ENCODE data around the gene PAK1IP1. TPM values are rescaled to one million over a fixed set of nuclear protein-coding genes. Genes with fewer than 3 reads are reported as not detected.

The PAK1IP1 gene
- total RNA-seq, 1 donor from 2014 or later, result 14.6 TPM

DNA sequence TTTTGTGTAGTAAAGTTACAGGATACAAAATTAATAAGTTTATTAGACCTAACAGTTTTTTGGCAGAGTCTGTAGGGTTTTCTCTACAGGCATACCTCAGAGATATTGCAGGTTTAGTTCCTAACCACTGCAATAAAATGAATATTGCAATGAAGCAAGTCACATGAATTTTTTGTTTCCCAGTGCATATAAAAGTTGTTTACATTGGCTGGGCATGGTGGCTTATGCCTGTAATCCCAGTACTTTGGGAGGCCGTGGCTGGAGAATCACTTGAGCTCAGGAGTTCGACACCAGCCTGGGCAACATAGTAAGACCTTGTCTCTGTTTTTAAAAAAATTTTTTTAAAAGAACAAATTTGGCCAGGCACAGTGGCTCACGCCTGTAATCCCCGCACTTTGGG lies 16.3 kb upstream of the PAK1IP1 start:
- peaks cover 4% of the 10 kb centered on the region for H3K36me3 Mint-ChIP-seq (ENCODE audit: unreplicated experiment)
- TF ChIP-seq, protein P1, sequence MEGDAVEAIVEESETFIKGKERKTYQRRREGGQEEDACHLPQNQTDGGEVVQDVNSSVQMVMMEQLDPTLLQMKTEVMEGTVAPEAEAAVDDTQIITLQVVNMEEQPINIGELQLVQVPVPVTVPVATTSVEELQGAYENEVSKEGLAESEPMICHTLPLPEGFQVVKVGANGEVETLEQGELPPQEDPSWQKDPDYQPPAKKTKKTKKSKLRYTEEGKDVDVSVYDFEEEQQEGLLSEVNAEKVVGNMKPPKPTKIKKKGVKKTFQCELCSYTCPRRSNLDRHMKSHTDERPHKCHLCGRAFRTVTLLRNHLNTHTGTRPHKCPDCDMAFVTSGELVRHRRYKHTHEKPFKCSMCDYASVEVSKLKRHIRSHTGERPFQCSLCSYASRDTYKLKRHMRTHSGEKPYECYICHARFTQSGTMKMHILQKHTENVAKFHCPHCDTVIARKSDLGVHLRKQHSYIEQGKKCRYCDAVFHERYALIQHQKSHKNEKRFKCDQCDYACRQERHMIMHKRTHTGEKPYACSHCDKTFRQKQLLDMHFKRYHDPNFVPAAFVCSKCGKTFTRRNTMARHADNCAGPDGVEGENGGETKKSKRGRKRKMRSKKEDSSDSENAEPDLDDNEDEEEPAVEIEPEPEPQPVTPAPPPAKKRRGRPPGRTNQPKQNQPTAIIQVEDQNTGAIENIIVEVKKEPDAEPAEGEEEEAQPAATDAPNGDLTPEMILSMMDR (IDR thresholded peaks at IDR 0.05; ENCODE audit: partially characterized antibody, unreplicated experiment), result no peak
- no peak for DNase-seq
- H3K27ac Mint-ChIP-seq (ENCODE audit: unreplicated experiment), result no peak overlapping the region
- no peaks in the 10 kb centered on the region for H3K9me3 Mint-ChIP-seq (ENCODE audit: unreplicated experiment)
- H3K27me3 Mint-ChIP-seq (ENCODE audit: unreplicated experiment), result no peaks in the 10 kb centered on the region
- H3K4me3 Mint-ChIP-seq (ENCODE audit: unreplicated experiment), result no peak overlapping the region
- H3K4me1 Mint-ChIP-seq (ENCODE audit: low read depth, unreplicated experiment), result no peaks in the 10 kb centered on the region

DNA sequence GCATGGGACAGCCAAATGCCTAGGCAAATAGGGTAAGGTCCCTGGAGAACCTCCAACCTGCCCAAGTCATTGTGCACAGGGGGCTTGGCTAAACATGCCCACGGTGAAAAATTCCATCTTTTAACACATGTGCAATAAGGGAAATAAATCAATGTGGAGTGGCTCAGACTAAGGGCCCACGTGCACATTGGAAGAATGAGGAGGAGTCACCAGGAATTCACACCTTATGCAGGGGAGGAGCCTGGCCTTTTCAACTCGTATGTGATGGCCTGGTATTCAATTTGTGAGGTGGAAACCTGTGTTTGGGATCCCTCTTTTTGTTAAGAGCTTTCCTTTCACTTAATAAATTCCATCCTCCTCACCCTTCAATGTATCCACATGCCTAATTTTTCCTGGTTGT lies 13.0 kb upstream of the PAK1IP1 start:
- peaks cover 4% of the 10 kb centered on the region for H3K27me3 Mint-ChIP-seq (ENCODE audit: unreplicated experiment)
- H3K9me3 Mint-ChIP-seq (ENCODE audit: unreplicated experiment), result no peaks in the 10 kb centered on the region
- no peak overlapping the region for H3K4me3 Mint-ChIP-seq (ENCODE audit: unreplicated experiment)
- no peaks in the 10 kb centered on the region for H3K4me1 Mint-ChIP-seq (ENCODE audit: low read depth, unreplicated experiment)
- no peak overlapping the region for H3K27ac Mint-ChIP-seq (ENCODE audit: unreplicated experiment)
- DNase-seq, result no peak
- peaks cover 2% of the 10 kb centered on the region for H3K36me3 Mint-ChIP-seq (ENCODE audit: unreplicated experiment)
- TF ChIP-seq, protein P1 (IDR thresholded peaks at IDR 0.05; ENCODE audit: partially characterized antibody, unreplicated experiment), result no peak

DNA sequence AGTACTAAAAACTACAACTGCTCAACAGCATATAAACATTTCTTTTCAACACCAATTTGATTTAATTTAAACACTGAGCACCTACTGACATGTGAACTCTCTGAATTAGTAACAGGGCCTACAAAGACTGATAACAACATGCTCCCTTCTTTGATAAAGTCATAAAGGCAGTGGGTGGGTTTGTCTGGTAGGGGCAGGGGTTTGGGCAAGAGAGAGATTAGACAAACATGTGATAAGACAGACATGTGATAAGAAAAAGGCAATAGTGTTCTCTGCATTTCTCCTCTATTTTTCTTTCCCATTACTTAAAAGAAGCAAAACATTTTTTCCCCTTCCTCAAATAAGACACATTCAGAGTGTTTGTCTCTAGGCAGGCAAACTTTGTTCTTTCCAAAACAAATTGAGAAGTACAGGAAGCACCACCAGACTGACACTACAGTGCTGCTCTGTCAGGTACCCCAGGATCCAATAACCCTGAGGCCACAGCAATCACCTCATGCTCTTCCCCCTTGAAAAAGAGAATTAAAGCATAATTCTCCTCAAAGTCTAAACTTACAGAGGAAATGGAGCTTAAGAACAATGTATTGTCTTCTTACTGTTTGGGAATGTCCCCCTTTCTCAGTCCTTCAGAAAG lies 12.3 kb upstream of the PAK1IP1 start:
- no peak overlapping the region for H3K27ac Mint-ChIP-seq (ENCODE audit: unreplicated experiment)
- H3K36me3 Mint-ChIP-seq (ENCODE audit: unreplicated experiment), result no peaks in the 10 kb centered on the region
- H3K4me3 Mint-ChIP-seq (ENCODE audit: unreplicated experiment), result no peak overlapping the region
- no peaks in the 10 kb centered on the region for H3K9me3 Mint-ChIP-seq (ENCODE audit: unreplicated experiment)
- H3K27me3 Mint-ChIP-seq (ENCODE audit: unreplicated experiment), result peaks cover 4% of the 10 kb centered on the region
- TF ChIP-seq, protein P1 (IDR thresholded peaks at IDR 0.05; ENCODE audit: partially characterized antibody, unreplicated experiment), result no peak
- no peaks in the 10 kb centered on the region for H3K4me1 Mint-ChIP-seq (ENCODE audit: low read depth, unreplicated experiment)
- DNase-seq, result no peak

DNA sequence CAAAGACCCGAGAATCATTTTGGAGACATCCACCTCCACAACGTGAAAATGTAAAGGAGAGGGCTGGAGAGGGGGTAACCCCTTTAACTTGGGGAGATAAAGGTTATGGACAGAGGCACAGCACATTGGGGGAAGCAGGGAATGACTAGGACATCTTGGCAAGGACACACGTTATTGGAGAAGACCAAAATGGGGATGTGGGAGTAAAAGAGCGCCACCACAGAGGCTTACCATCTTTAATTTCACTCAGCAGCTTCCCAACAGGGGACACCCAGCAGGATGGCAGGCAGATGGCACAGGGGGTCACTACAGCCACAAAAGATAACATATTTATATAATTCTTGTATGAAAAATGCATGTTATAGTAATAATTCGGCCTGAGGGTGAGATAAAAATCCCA lies 10.2 kb upstream of the PAK1IP1 start:
- Mint-ChIP-seq H3K27me3 (ENCODE audit: unreplicated experiment) (peaks cover 4% of the 10 kb centered on the region), H3K4me3 (ENCODE audit: unreplicated experiment) (no peak overlapping the region), H3K4me1 (ENCODE audit: low read depth, unreplicated experiment) (peaks cover 2% of the 10 kb centered on the region), H3K36me3 (ENCODE audit: unreplicated experiment) (no peaks in the 10 kb centered on the region), H3K27ac (ENCODE audit: unreplicated experiment) (no peak overlapping the region), H3K9me3 (ENCODE audit: unreplicated experiment) (no peaks in the 10 kb centered on the region)
- DNase-seq, result no peak
- TF ChIP-seq, protein P1 (IDR thresholded peaks at IDR 0.05; ENCODE audit: partially characterized antibody, unreplicated experiment), result no peak

DNA sequence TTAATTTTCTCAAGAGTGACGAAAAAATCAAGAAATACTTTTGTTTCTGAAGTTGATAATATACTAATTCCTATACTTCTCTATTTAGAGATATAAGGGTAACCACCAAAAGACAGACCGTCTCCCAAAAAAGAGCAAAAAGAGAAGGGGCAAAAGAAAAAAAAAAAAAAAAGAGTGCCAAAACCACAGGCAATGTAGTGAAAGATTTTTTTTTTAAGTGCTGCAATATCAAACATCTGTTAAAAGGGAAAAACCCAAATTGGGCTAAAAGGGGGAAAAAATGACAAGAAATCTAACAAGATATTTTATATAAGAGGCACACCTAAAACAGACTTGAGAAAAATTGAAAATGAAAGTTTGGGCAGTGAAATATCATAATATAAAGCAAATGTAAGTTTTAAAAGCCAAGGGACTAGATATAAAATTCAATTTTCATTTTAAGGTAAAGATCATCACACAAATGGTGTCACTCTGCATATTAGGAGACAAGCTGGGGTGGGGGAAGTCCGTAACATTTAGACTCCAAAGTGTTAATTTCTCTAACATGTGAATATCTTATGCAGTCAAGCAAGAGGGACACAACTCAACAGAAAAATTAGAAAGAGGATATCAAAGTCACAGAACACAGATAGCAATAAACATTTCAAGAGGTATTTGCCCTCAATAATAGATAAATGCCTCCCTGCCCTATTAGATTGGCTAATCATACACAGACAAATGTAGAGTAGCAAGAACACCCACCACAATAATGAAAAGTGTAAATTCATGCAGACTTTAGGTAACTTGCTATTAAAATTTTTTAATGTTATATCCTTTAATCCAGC lies 9.5 kb upstream of the PAK1IP1 start:
- no peak for DNase-seq
- Mint-ChIP-seq H3K9me3 (ENCODE audit: unreplicated experiment) (no peaks in the 10 kb centered on the region), H3K4me1 (ENCODE audit: low read depth, unreplicated experiment) (peaks cover 8% of the 10 kb centered on the region), H3K4me3 (ENCODE audit: unreplicated experiment) (no peak overlapping the region), H3K27ac (ENCODE audit: unreplicated experiment) (no peak overlapping the region), H3K36me3 (ENCODE audit: unreplicated experiment) (no peaks in the 10 kb centered on the region), H3K27me3 (ENCODE audit: unreplicated experiment) (peaks cover 4% of the 10 kb centered on the region)
- TF ChIP-seq, protein P1 (IDR thresholded peaks at IDR 0.05; ENCODE audit: partially characterized antibody, unreplicated experiment), result no peak
